OCI-LY3 (cell line): ENCODE results near the gene ALOXE3.

ENCODE experiments used
- H2AFZ ChIP-seq: fragments of 200-600, 300-600 bp; shearing (Covaris generic); 2 replicates; pipeline ENCODE4 v1.6.0; 2014; ENCODE audit warnings: antibody characterized with exemption, low read depth, low read length
- H3K27ac ChIP-seq: fragments of 200-600, 300-600 bp; sonication (generic); 2 replicates; pipeline ENCODE4 v1.5.1; 2014; ENCODE audit warnings: mild to moderate bottlenecking, low read length, moderate library complexity, mixed read lengths
- H3K27me3 ChIP-seq: fragments of 200-600, 300-600 bp; sonication (generic); 2 replicates; pipeline ENCODE4 v1.6.1; 2014; ENCODE audit warnings: low read depth, low read length, mixed read lengths
- H3K36me3 ChIP-seq: fragments of 200-600, 300-600 bp; sonication (generic); replicated peaks from 2 replicates; pipeline ENCODE3; 2014; ENCODE audit warnings: low read depth, low read length, mixed read lengths
- H3K4me1 ChIP-seq: fragments of 300-600, 200-600 bp; sonication (generic); 2 replicates; pipeline ENCODE4 v1.6.1; 2014; ENCODE audit warnings: low read length, mixed read lengths
- H3K4me2 ChIP-seq: fragments of 200-600, 300-600 bp; sonication (generic); 2 replicates; pipeline ENCODE4 v1.6.1; 2014; ENCODE audit warnings: low read length, mixed read lengths
- H3K4me3 ChIP-seq: fragments of 300-600, 200-600 bp; sonication (generic); 2 replicates; pipeline ENCODE4 v1.5.1; 2014; ENCODE audit warnings: antibody characterized with exemption, mild to moderate bottlenecking, low read length, moderate library complexity
- H3K79me2 ChIP-seq: fragments of 300-600, 200-600 bp; shearing (Covaris generic); 2 replicates; pipeline ENCODE4 v1.6.1; 2014; ENCODE audit warnings: mild to moderate bottlenecking, low read length, mixed read lengths
- H3K9ac ChIP-seq: fragments of 300-600, 200-600 bp; shearing (Covaris generic); 2 replicates; pipeline ENCODE4 v1.6.0; 2014; ENCODE audit warnings: mild to moderate bottlenecking, low read length, moderate library complexity
- H3K9me3 ChIP-seq: fragments of 200-600, 300-600 bp; shearing (Covaris generic); 2 replicates; pipeline ENCODE4 v1.6.1; 2014; ENCODE audit warnings: low read length, mixed read lengths; ENCODE audit not compliant: insufficient read depth
- H4K20me1 ChIP-seq: fragments of 200-600, 300-600 bp; sonication (generic); 2 replicates; pipeline ENCODE4 v1.6.1; 2016; ENCODE audit warnings: low read length, mixed read lengths; ENCODE audit not compliant: insufficient read depth
- EZH2phosphoT487 ChIP-seq: fragments of 200-600 bp; shearing (Covaris generic); IDR thresholded peaks from 2 replicates; pipeline ENCODE4 v1.6.1; 2018; ENCODE audit warnings: antibody characterized with exemption, mixed run types, low read depth
- TF ChIP-seq, protein P1 (sequence below): fragments of 200-600, 300-600 bp; sonication (generic); IDR thresholded peaks from 2 replicates; pipeline ENCODE4 v1.5.1; 2014; ENCODE audit warnings: antibody characterized with exemption, low read length, low read depth

Gene ALOXE3

GRCh38 chr17:8046306-8046928 lies 71.9 kb downstream of the ALOXE3 start:
- Histone ChIP-seq H3K27ac (no peak overlapping the region), H4K20me1 (no peaks in the 10 kb centered on the region), H2AFZ (no peak overlapping the region), H3K36me3 (no peaks in the 10 kb centered on the region), H3K4me3 (no peak overlapping the region), H3K27me3 (no peaks in the 10 kb centered on the region), H3K9ac (no peak overlapping the region), H3K4me1 (no peaks in the 10 kb centered on the region), H3K79me2 (no peaks in the 10 kb centered on the region), H3K9me3 (no peaks in the 10 kb centered on the region), H3K4me2 (no peak overlapping the region)
- no peak for TF ChIP-seq EZH2phosphoT487
- TF ChIP-seq, protein P1, sequence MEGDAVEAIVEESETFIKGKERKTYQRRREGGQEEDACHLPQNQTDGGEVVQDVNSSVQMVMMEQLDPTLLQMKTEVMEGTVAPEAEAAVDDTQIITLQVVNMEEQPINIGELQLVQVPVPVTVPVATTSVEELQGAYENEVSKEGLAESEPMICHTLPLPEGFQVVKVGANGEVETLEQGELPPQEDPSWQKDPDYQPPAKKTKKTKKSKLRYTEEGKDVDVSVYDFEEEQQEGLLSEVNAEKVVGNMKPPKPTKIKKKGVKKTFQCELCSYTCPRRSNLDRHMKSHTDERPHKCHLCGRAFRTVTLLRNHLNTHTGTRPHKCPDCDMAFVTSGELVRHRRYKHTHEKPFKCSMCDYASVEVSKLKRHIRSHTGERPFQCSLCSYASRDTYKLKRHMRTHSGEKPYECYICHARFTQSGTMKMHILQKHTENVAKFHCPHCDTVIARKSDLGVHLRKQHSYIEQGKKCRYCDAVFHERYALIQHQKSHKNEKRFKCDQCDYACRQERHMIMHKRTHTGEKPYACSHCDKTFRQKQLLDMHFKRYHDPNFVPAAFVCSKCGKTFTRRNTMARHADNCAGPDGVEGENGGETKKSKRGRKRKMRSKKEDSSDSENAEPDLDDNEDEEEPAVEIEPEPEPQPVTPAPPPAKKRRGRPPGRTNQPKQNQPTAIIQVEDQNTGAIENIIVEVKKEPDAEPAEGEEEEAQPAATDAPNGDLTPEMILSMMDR = no peak
